Neural cell (in vitro differentiated cells): Measurements from ENCODE around the gene CLEC16A. TPM values are rescaled to one million over a fixed set of nuclear protein-coding genes. Genes with fewer than 3 reads are reported as not detected.

Experiments
- H2AFZ ChIP-seq: fragments of 200-600, 300-800 bp; sonication (generic), shearing (Covaris generic); 2 replicates; pipeline ENCODE4 v1.6.0; 2014; ENCODE audit warnings: low read depth, mild to moderate bottlenecking, antibody characterized with exemption, low read length, moderate library complexity
- H3F3A ChIP-seq: fragments of 200-600 bp; shearing (Covaris generic); 2 replicates; pipeline ENCODE4 v1.6.1; 2016; ENCODE audit warnings: mild to moderate bottlenecking, moderate library complexity, mixed read lengths, antibody characterized with exemption, low read length; ENCODE audit not compliant: insufficient read depth, poor library complexity, severe bottlenecking
- H3K27ac ChIP-seq: fragments of 200-600, 300-800 bp; sonication (generic), shearing (Covaris generic); 2 replicates; pipeline ENCODE4 v1.5.1; 2014; ENCODE audit warnings: mild to moderate bottlenecking, low read length, moderate library complexity
- H3K27me3 ChIP-seq: fragments of 300-800, 200-600 bp; sonication (generic), shearing (Covaris generic); 2 replicates; pipeline ENCODE4 v1.6.0; 2014; ENCODE audit warnings: mild to moderate bottlenecking, low read depth, low read length, moderate library complexity; ENCODE audit not compliant: insufficient read depth
- H3K36me3 ChIP-seq: fragments of 300-800, 200-600 bp; sonication (generic), shearing (Covaris generic); 2 replicates; pipeline ENCODE4 v1.5.1; 2014; ENCODE audit warnings: mild to moderate bottlenecking, antibody characterized with exemption, low read length, moderate library complexity; ENCODE audit not compliant: insufficient read depth
- H3K4me2 ChIP-seq: fragments of 300-800, 200-600 bp; sonication (generic), shearing (Covaris generic); 2 replicates; pipeline ENCODE4 v1.6.0; 2014; ENCODE audit warnings: mild to moderate bottlenecking, low read length
- H3K4me3 ChIP-seq: fragments of 300-800, 200-600 bp; sonication (generic), shearing (Covaris generic); 2 replicates; pipeline ENCODE4 v1.5.1; 2014; ENCODE audit warnings: mild to moderate bottlenecking, low read length, moderate library complexity
- H3K79me2 ChIP-seq: fragments of 200-600 bp; shearing (Covaris generic); replicated peaks from 2 replicates; pipeline ENCODE4 v1.6.0; 2014; ENCODE audit warnings: mild to moderate bottlenecking, low read length, moderate library complexity; ENCODE audit not compliant: insufficient read depth
- H3K9ac ChIP-seq: fragments of 300-800, 200-600 bp; sonication (generic), shearing (Covaris generic); 2 replicates; pipeline ENCODE4 v1.6.1; 2016; ENCODE audit warnings: mild to moderate bottlenecking, low read length, mixed read lengths
- H3K9me2 ChIP-seq: fragments of 200-600 bp; shearing (Covaris generic); 2 replicates; pipeline ENCODE4 v1.6.1; 2016; ENCODE audit warnings: mild to moderate bottlenecking, low read length, mixed read lengths; ENCODE audit not compliant: insufficient read depth
- H3K9me3 ChIP-seq: fragments of 200-600, 300-800 bp; sonication (generic), shearing (Covaris generic); 2 replicates; pipeline ENCODE4 v1.6.1; 2016; ENCODE audit warnings: mild to moderate bottlenecking, mixed run types, low read length, moderate library complexity, mixed read lengths
- H4K20me1 ChIP-seq: fragments of 200-600 bp; shearing (Covaris generic); 2 replicates; pipeline ENCODE4 v1.6.1; 2016; ENCODE audit warnings: mild to moderate bottlenecking, mixed run types; ENCODE audit not compliant: insufficient read depth
- EP300 ChIP-seq: fragments of 450-650 bp; conservative IDR thresholded peaks from 2 replicates; pipeline ENCODE4 v1.6.1; 2014; ENCODE audit warnings: antibody characterized with exemption, mild to moderate bottlenecking, moderate library complexity; ENCODE audit not compliant: poor library complexity, severe bottlenecking
- EZH2 ChIP-seq: fragments of 200-600, 300-800 bp; shearing (Covaris generic), sonication (generic); IDR thresholded peaks from 2 replicates; pipeline ENCODE4 v1.6.1; 2014; ENCODE audit warnings: antibody characterized with exemption, low read length, borderline replicate concordance, mild to moderate bottlenecking; ENCODE audit not compliant: insufficient read depth, poor library complexity, severe bottlenecking
- MXI1 ChIP-seq: fragments of 450-650 bp; conservative IDR thresholded peaks from 2 replicates; pipeline ENCODE4 v1.6.1; 2014; ENCODE audit warnings: antibody characterized with exemption, mild to moderate bottlenecking; ENCODE audit not compliant: poor library complexity, severe bottlenecking
- POLR2AphosphoS5 ChIP-seq: IDR thresholded peaks from 2 replicates; pipeline ENCODE4 v1.6.1; 2012
- RAD21 ChIP-seq: fragments of 450-650 bp; conservative IDR thresholded peaks from 2 replicates; pipeline ENCODE4 v1.6.1; 2014; ENCODE audit warnings: antibody characterized with exemption, mild to moderate bottlenecking, moderate library complexity
- REST ChIP-seq: IDR thresholded peaks from 2 replicates; pipeline ENCODE4 v1.6.1; 2012; ENCODE audit warnings: borderline replicate concordance
- SMC3 ChIP-seq: fragments of 450-650 bp; conservative IDR thresholded peaks from 2 replicates; pipeline ENCODE4 v1.6.1; 2014; ENCODE audit warnings: antibody characterized with exemption, mild to moderate bottlenecking, moderate library complexity; ENCODE audit not compliant: poor library complexity
- TAF1 ChIP-seq: IDR thresholded peaks from 2 replicates; pipeline ENCODE4 v1.6.1; 2012; ENCODE audit warnings: low read depth
- polyA plus RNA-seq: library from polyadenylated mRNA; depleted of rRNA; stranded (reverse); fragments of >200 nt; gene quantifications from 2 replicates; pipeline ENCODE4 v1.2.3, GENCODE V29; 2014
- TF ChIP-seq, protein P1 (sequence below): fragments of 450-650 bp; IDR thresholded peaks from 2 replicates; pipeline ENCODE4 v1.5.1; 2014; ENCODE audit warnings: antibody characterized with exemption, mild to moderate bottlenecking, moderate library complexity; ENCODE audit not compliant: poor library complexity, severe bottlenecking

CLEC16A gene
- polyA plus RNA-seq, 1 donor from 2014 or later, result 11.1 TPM

GRCh38 chr16:10930755-10931093, 13.6 kb upstream of the CLEC16A start:
- H3K9ac ChIP-seq, result no peak overlapping the region
- no peak overlapping the region for H2AFZ ChIP-seq
- no peaks in the 10 kb centered on the region for H3K9me3 ChIP-seq
- no peaks in the 10 kb centered on the region for H3K9me2 ChIP-seq
- H3K79me2 ChIP-seq, result no peaks in the 10 kb centered on the region
- no peaks in the 10 kb centered on the region for H3K27me3 ChIP-seq
- H3K4me3 ChIP-seq, result no peak overlapping the region
- no peak overlapping the region for H3K4me2 ChIP-seq
- no peak for TF ChIP-seq MXI1
- TF ChIP-seq, protein P1, sequence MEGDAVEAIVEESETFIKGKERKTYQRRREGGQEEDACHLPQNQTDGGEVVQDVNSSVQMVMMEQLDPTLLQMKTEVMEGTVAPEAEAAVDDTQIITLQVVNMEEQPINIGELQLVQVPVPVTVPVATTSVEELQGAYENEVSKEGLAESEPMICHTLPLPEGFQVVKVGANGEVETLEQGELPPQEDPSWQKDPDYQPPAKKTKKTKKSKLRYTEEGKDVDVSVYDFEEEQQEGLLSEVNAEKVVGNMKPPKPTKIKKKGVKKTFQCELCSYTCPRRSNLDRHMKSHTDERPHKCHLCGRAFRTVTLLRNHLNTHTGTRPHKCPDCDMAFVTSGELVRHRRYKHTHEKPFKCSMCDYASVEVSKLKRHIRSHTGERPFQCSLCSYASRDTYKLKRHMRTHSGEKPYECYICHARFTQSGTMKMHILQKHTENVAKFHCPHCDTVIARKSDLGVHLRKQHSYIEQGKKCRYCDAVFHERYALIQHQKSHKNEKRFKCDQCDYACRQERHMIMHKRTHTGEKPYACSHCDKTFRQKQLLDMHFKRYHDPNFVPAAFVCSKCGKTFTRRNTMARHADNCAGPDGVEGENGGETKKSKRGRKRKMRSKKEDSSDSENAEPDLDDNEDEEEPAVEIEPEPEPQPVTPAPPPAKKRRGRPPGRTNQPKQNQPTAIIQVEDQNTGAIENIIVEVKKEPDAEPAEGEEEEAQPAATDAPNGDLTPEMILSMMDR, result no peak
- no peak for TF ChIP-seq POLR2AphosphoS5
- no peak for TF ChIP-seq EP300
- TF ChIP-seq RAD21, result no peak
- TF ChIP-seq REST, result no peak
- TF ChIP-seq EZH2, result no peak
- no peak for TF ChIP-seq SMC3
- no peak for TF ChIP-seq TAF1
- H3K36me3 ChIP-seq, result no peaks in the 10 kb centered on the region
- H4K20me1 ChIP-seq, result no peaks in the 10 kb centered on the region
- H3K27ac ChIP-seq, result no peak overlapping the region
- no peaks in the 10 kb centered on the region for H3F3A ChIP-seq

DNA sequence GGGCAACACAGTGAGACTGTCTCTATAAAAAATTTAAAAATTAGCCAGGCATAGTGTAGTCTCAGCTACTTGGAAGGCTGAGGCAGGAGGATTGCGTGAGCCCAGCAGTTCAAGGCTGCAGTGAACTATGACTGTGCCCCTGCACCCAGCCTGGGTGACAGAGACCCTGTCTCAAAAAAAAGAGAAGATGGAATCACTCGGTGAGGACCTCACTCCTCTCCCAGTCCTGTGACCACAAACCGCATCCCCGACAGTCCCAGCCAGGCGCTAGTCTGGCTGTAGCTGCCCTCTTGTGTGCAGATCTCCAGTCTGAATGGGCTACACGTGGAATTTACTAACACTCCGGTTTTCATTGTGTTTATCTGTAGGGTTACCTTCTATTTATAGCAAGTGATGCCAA, 13.2 kb upstream of the CLEC16A start:
- no peaks in the 10 kb centered on the region for H4K20me1 ChIP-seq
- no peaks in the 10 kb centered on the region for H3K9me2 ChIP-seq
- no peaks in the 10 kb centered on the region for H3F3A ChIP-seq
- H2AFZ ChIP-seq, result no peak overlapping the region
- no peaks in the 10 kb centered on the region for H3K36me3 ChIP-seq
- no peaks in the 10 kb centered on the region for H3K9me3 ChIP-seq
- no peak overlapping the region for H3K9ac ChIP-seq
- TF ChIP-seq REST, result no peak
- H3K4me2 ChIP-seq, result no peak overlapping the region
- no peaks in the 10 kb centered on the region for H3K27me3 ChIP-seq
- no peak overlapping the region for H3K4me3 ChIP-seq
- H3K79me2 ChIP-seq, result no peaks in the 10 kb centered on the region
- no peak overlapping the region for H3K27ac ChIP-seq
